Type B pancreatic cell (in vitro differentiated cells): ENCODE data around the gene NANS. TPM values are rescaled to one million over a fixed set of nuclear protein-coding genes. Genes with fewer than 3 reads are reported as not detected.

Experiments
- DNase-seq: peaks from one replicate; pipeline ENCODE4 v3.0.0; 2021; ENCODE audit warnings: mixed read lengths; ENCODE audit not compliant: unreplicated experiment; ENCODE audit errors: extremely low spot score
- H3K27ac Mint-ChIP-seq: 2 replicates; pipeline ENCODE4 v1.8.0; 2021; ENCODE audit warnings: mild to moderate bottlenecking, mixed read lengths
- H3K27me3 Mint-ChIP-seq: 2 replicates; pipeline ENCODE4 v1.8.0; 2021; ENCODE audit warnings: mixed read lengths
- H3K36me3 Mint-ChIP-seq: 2 replicates; pipeline ENCODE4 v1.8.0; 2021; ENCODE audit warnings: mixed read lengths
- H3K4me1 Mint-ChIP-seq: one replicate; pipeline ENCODE4 v1.8.0; 2021; ENCODE audit warnings: mixed read lengths; ENCODE audit not compliant: unreplicated experiment
- H3K4me3 Mint-ChIP-seq: 2 replicates; pipeline ENCODE4 v1.8.0; 2021; ENCODE audit warnings: mild to moderate bottlenecking, mixed read lengths
- H3K9me3 Mint-ChIP-seq: 2 replicates; pipeline ENCODE4 v1.8.0; 2021; ENCODE audit warnings: mixed read lengths
- CTCF ChIP-seq: fragments of 200-600 bp; sonication (generic); conservative IDR thresholded peaks from 2 replicates; pipeline ENCODE4 v1.5.0; 2021; ENCODE audit warnings: antibody characterized with exemption, mild to moderate bottlenecking
- total RNA-seq: library from RNA; stranded (reverse); gene quantifications from 2 replicates; pipeline ENCODE4 v1.2.1, GENCODE V29; 2021; ENCODE audit warnings: low replicate concordance

Gene NANS
- total RNA-seq, 1 donor from 2014 or later, result 44.6 TPM

GRCh38 chr9:98091735-98092612 is 35.4 kb downstream of the NANS start:
- H3K4me3 Mint-ChIP-seq, result no peak overlapping the region
- DNase-seq, result no peak
- no peak overlapping the region for H3K27ac Mint-ChIP-seq

GRCh38 chr9:98092613-98092931 is 36.0 kb downstream of the NANS start:
- Mint-ChIP-seq H3K27me3 (peaks cover 3% of the 10 kb centered on the region), H3K36me3 (no peaks in the 10 kb centered on the region), H3K9me3 (no peaks in the 10 kb centered on the region), H3K27ac (no peak overlapping the region), H3K4me3 (no peak overlapping the region), H3K4me1 (peaks cover 3% of the 10 kb centered on the region)
- no peak for TF ChIP-seq CTCF
- no peak for DNase-seq

More at GRCh38 chr9:98091735-98092612, 35.4 kb downstream of the NANS start:
- TF ChIP-seq CTCF, result no peak
- Mint-ChIP-seq H3K9me3 (no peaks in the 10 kb centered on the region), H3K36me3 (peaks cover 2% of the 10 kb centered on the region), H3K4me1 (peaks cover 2% of the 10 kb centered on the region), H3K27me3 (peaks cover 3% of the 10 kb centered on the region)

- no peak for DNase-seq
- H3K27ac Mint-ChIP-seq, result no peak overlapping the region
- no peak overlapping the region for H3K4me3 Mint-ChIP-seq
- peaks cover 6% of the 10 kb centered on the region for H3K4me1 Mint-ChIP-seq
- peaks cover 3% of the 10 kb centered on the region for H3K27me3 Mint-ChIP-seq
- no peaks in the 10 kb centered on the region for H3K36me3 Mint-ChIP-seq
- no peaks in the 10 kb centered on the region for H3K9me3 Mint-ChIP-seq
- TF ChIP-seq CTCF, result no peak
Measured at GRCh38 chr9:98094316-98094715, 37.8 kb downstream of the NANS start.

GRCh38 chr9:98094851-98095250 is 38.3 kb downstream of the NANS start:
- Mint-ChIP-seq H3K27me3 (peaks cover 3% of the 10 kb centered on the region), H3K36me3 (no peaks in the 10 kb centered on the region), H3K4me1 (peaks cover 6% of the 10 kb centered on the region), H3K4me3 (no peak overlapping the region), H3K9me3 (no peaks in the 10 kb centered on the region), H3K27ac (no peak overlapping the region)
- DNase-seq, result no peak
- TF ChIP-seq CTCF, result no peak

GRCh38 chr9:98095401-98095800 is 38.9 kb downstream of the NANS start:
- TF ChIP-seq CTCF, result no peak
- Mint-ChIP-seq H3K9me3 (no peaks in the 10 kb centered on the region), H3K27me3 (peaks cover 3% of the 10 kb centered on the region), H3K4me1 (peaks cover 11% of the 10 kb centered on the region), H3K27ac (no peak overlapping the region), H3K36me3 (no peaks in the 10 kb centered on the region), H3K4me3 (no peak overlapping the region)
- DNase-seq, result no peak
